Stimulated activated CD8-positive, alpha-beta memory T cell treated with anti-CD3 and anti-CD28 coated beads, Interleukin-12 subunit alpha, Interleukin-12 subunit beta, amount 100 ng/mL, for 24 hours (primary cell): Measurements from ENCODE around the gene CYB5R3.

Experiments
- DNase-seq: peaks from one replicate; pipeline ENCODE4 v3.0.0-alpha.2; 2020; ENCODE audit errors: extremely low read depth

Gene CYB5R3

DNA sequence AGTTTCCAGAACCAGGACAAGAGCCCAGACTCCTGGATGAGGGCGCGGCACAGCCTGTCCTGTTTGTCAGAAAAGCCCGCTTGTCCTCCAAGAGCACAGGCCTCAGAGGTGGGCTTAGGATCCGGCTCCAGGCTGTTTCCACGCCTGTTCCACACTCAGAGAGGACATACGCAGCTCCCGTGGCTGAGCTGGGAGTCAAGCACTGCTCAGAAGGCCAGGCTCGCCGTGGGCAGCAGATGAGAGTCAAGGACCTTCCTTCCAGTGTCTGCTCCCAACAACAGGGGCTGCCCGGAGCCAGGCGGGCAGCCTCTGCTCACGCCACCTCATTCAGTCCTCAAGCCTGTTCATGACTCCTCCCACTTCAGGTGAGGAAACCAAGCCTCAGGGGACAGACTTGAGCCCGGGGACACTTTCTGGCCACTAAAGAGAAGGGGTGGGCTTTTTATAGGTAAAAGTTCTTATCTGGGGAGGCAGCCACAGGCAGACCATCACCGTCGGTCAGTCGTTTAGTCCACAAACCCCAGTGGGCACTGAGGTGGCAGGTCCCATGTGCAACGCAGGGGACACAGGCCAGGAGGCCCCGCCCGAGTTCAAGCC is 3.8 kb downstream of the CYB5R3 start:
- no peak for DNase-seq

DNA sequence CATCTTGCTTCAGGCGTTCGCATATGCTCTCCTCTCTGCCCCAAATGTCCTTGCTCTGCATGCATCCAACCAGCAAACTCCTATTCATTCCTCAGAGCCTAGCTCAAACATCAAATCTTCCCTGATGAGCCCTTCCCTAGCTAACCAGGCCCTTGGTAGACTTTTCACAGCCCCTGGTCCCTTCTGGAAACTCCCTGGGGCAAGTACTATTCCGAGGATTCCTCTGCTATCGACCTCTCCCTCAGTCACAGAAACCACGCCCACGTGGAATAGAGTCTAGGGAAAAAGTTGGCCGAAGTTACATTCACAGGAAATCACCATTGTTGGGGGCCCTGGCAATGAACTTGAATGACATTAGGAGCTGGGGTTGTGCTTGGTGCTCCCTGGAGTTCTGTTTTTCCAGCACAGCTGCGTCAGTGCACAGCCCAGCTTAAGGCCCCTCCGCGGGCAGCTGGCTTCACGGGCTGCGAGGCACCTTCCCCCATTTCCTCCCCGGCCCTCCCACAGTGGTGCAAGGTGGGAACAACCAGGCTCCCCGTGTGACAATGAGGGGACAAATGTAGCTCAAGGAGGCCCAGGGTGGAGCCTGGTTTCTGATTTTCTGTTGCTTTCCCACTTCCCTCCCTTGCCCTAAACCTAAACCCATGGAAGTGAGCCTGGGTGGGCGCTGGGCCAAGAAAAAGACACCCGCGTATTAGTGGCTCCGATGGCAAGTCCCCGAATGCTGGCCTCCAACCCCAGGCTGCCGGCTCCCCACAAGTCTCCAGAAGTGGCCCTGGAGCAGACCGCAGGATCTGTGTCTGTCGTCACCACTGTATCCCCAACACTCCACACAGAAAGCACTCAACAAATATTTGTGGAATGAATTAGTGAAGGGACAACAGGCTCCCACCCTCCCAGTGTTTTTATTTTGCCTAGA is 4.5 kb downstream of the CYB5R3 start:
- DNase-seq: no peak

DNA sequence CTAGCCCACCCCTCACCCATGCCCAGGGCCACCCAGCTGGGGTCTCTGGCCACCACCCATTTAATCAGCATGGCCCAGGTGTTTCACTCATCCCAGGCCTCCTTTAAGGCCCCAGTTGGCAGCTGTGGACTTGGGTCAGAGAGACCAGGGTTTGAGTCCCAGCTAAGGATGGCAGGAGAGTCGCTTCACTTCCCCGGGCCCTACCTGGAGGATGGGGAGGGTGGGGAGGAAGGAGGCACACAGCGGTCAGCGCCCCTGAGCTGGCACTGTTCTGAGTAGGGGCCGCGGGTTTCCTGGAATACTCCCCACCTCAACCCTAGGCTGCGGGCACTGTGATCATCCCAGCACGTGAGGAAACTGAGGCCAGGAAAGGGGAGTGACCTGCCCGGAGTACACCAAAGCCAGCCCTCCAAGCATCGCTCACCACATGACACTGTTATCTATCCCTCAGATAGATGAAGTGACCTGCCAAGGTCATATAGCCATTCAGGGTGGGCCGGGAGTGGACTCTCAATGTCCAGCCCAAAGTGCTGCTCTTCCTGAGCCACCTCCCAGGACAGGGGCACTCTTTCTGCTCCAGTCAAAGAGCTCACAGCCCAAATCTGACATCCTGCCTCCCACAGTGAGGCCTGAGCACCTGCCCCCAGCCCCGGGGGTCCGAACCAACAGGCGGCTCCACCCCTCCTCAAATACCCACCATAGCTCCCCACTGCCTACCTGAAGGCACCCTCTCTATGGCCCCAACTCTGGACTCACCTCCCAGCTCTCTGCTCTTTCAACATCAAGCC is 5.4 kb downstream of the CYB5R3 start:
- DNase-seq: no peak

DNA sequence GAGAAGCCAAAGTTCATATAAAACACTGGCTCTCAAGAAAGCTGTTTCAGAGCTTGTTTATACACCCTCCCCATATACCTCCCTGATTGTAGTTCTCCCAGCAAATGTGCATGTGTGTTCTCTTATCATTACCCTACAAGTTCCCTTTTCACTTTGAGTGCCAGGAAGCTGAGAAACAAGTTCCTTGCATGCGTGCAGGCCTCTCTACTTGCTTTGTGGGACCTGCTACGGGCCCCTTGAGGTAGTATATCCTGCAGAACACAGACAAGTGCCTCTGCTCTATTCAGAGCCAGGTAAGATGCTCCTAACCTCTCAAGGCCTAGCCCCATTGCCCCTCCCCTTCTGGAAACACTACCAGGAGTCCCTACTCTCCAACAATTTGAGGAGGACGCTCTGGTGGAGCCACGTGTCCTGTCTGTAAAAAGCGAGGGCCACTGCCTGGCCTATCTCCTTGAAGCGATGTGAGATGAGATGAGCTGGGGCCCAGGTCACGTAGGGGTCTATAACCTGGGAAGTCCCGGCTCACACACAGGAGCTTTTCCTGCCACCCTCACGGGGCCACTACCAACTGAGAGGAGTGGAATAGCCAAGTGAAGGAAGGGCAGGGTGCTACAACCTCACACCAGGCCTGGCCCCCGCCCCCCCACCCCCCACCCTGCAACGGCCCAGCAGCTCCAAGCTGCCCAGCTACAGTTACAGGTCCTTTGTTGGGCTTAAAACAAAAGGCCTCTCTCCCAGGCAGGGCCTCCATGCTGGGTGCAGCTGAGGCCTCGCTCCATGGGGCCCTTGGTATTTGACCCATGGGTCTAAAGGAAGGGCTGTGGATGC is 6.2 kb downstream of the CYB5R3 start:
- no peak for DNase-seq

DNA sequence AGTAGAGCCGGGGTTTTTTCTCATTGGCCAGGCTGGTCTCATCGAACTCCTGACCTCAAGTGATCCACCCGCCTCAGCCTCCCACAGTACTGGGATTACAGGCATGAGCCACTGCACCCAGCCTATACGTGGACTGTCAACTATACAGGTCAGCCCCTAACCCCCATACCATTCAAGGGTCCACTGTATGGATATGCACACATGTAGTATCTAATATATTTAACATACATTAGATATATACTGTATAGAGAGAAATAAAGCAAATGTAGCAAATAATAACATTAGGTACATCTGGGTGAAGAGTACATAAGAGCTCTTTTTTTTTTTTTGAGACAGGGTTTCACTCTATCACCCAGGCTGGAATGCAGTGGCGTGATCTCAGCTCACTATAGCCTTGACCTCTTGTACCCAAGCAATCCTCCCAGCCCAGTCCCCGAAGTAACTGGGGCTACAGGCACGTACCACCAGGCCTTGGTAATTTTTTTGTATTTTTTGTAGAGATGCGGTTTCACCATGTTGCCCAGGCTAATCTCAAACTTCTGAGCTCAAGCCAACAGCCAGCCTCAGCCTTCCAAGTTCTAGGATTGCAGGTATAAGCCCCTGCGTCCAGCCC is 7.3 kb downstream of the CYB5R3 start:
- no peak for DNase-seq

DNA sequence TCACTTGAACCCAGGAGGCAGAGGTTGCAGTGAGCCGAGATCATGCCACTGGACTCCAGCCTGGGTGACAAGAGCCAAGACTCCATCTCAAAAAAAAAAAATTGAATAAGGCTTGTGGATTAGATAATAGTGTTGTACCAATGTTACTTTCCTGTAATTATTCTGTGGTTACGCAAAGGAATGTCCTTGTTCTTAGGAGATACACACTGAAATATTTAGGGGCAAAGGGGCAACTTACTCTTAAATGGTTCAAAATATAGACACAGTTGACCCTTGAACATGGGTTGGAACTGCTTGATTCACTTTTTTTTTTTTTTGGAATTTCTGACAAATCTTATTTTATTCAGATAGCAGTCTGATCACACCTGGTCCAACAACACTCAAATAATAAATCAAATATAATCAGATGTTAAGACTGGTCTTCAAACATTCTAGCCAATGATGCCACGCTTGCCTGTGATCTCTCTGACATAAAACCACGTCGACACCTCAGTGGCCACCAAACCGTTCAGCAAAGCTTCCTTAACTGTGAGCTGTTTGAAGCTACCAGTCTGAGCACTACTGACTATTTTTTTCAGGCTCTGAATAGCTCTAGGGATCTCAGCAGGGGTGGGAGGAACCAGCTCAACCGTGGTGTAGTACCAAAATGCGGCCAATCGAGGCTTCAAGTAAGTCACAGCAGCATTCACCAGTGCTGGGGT is 9.5 kb downstream of the CYB5R3 start:
- DNase-seq: no peak

DNA sequence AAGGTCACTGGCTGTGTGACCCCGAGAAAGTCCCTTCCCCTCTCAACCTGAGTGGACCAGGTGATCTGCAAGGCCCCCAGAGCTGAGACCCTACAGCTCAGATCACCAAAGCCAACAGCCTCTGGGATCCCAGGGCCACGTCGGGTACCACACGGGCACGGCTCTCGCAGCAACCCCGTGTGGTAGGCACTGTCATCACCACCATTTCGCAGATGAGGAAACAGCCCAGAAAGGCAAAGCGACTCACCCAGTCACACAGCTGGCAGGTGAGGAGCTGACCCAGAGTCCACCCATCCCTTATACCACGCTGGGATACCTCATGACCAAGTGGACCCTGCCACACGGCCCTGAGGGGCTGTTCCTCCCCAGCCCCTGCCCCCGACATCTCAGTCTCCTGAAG is 11.6 kb downstream of the CYB5R3 start:
- no peak for DNase-seq

DNA sequence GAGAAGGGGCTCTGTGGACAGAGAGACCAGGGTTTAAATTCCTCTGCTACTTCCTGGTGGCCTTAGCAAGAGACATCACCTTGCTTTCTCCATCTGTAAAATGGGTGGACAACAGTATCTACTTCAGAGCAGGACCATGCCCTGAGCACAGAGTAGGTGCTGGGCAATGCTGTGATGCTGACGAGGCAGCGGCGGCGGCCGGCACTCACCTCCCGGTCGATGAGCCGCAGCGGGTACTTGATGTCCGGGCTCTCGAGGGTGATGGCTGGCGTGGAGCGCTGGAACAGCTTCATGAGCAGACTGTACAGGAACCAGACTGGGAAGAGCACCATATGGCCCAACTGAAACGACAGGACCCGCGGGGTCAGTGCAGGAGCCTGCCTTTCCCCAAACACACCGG is 12.7 kb downstream of the CYB5R3 start:
- DNase-seq: no peak

DNA sequence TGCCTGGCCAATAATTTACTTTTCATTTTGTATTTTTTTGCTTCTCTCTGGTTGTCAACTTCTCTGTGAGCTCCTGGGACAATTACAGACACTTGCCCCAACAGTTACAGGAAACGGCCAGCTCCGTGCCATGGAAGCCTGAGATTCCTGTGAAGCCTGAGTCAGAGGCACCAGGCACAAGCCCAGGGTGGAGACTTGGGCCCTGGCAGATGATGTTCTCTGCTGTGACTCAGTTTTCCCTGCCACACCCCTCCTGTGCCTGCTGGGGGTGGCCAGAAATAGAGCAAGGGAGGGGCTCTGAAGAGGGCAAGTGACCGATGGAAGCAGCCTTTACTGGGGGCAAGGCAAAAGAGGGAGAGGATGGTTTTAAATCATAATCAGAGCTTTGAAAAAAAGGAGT is 13.7 kb downstream of the CYB5R3 start:
- no peak for DNase-seq

DNA sequence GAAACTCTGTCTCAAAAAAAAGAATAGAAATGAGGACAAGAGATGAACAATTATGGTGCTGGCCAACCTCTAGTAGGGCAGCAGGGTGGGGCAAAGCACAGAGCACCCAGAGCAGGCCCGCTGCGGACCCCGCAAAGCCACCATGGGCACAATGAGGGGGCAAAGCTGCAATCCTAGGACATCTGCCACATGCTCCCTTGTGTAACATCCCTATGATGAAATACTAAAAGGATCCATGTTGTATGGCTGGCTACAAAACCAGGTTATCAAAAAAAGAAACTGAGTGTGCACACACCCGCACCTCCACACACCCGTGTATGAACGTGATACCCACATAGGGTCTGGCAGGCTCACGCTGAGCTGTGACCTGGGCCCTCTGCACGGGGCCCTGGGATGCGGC is 16.2 kb downstream of the CYB5R3 start:
- no peak for DNase-seq

DNA sequence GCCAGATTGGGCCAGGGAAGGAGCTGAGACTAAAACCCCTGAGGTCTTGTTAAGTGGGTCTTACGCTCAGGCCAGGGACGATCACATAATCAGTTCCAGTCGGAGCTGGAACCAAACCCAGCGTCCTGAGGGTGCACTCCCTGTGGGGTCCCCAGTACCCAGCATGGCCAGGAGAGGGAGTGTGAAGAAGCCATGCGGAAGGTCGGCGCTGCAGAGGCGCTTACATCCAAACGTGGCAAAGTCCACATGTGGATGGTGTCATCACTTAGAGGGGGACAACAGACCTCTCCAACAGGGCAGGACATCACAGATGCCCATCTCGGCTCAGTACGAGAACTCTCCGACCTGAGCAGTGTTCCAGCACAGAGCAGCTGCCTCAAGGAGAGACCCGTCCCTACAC is 17.1 kb downstream of the CYB5R3 start:
- no peak for DNase-seq

DNA sequence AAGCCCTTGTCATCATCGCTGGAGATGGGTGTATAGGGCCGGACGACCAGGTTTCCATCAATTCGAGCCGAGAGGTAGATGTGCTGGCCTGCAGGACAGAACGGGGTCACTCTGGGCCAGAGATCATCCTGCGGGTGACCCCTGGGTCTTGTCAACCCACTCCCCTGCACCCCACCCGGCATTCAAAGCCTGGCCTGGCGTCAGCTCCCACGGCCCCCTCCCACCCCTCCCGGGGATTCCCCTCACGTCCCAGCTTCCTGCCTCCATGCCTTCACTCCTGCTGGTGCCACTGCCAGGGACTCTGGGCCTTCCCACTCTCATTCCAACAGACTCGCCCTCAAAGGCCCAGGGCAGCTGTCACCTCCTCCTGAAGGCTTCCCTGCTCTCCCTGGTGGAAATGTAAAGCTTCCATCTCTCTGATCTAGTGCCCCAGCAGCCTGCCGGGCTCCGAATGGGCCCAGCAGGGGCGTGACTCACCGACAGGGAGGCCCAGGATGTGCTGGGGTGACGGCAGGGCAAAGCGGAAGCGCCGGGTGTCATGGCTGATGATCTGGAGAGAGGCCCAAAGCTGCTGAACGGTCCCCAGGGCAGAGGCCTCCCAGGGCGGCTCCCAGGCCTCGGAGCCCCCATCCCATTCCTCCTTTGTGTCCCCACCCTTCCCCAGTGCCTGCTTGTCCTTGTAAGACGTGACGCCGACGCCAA is 18.1 kb downstream of the CYB5R3 start:
- no peak for DNase-seq

DNA sequence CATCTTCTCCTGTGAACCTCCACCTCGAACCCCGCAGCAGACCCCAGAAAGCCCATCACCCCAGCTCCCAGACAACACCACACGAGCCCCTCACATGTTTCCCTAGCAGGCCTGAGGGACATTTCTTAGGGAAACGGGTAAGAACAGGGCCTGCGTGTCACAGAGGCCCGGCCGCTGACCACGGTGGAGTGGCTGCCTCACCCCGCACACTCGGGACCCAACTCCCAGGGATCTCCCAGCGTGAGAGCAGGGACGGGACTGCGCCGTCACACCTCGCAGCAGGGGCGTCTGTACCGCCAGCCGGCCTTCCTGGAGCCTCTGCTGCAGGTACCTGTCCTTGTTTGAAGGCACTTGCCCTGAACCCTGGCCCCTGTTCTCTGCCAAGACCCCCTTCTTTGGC is 19.0 kb downstream of the CYB5R3 start:
- no peak for DNase-seq

DNA sequence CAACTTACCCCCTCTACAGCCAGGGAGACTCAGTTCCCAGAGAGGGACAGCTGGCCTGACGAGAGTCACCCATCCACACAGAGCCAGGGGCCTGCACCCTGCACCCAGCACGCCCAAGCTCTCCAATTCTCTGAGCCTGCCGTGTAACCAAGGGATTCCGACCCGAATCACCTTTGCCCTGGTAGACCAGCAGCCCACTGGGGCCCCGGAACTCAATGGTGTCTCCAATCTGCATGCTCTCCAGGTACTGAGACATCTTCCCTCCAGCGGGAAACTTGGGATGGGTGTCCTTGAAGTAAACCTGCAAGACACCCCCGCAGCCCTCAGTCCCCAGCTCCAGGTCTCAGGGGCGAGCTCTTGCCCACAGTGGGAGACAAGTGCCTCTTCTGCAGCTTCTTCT is 21.2 kb downstream of the CYB5R3 start:
- DNase-seq: no peak

DNA sequence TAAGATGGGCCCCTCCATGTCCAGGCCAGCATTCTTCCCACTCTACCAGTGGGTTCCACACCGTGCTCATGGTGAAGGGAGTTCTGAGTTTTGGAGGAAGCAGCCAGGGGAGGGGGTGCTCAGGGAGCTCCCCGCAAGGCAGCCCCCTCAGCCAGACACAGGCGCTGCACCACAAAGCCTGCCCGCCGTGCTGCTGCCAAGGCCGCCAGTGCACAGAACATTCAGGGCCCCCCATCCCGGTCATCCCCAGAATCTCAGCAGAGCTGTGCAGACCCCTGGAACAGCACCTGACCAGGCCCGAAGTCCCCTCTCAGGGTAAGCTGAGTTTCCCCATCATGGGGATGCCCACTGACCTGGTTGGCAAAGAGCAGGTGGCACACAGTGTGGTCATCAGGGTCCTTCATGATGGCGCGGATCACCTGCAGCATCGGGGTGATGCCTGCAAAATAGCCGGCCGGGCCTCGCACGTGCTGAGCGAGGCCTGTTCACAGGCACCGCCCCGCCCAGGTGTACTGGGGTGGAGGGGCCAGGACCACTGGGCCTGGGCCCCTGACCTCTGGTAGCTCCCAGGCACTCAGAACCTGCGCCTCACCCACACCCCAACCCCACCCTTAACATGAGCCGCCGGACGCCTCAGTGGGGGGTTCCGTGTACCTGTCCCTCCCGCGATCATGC is 22.1 kb downstream of the CYB5R3 start:
- no peak for DNase-seq

DNA sequence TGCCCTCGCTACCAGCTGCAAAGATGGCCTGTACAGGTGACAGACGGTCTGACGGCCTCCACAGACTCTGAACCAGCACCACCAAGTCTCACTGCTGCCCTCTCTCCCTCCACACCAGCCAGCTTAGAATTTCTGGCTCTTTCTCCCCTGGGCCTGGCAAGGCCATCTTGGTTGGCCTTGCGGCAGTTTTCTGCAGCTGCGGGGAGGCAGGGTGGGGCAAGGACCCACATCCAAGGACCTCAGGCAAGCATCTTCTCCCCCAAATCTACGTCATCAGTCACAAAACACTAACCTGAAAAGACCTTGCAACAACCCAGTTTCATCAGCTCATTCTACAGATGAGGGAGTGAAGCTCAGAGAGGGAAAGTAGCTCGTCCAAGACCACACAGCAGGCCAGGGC is 22.8 kb downstream of the CYB5R3 start:
- DNase-seq: no peak

DNA sequence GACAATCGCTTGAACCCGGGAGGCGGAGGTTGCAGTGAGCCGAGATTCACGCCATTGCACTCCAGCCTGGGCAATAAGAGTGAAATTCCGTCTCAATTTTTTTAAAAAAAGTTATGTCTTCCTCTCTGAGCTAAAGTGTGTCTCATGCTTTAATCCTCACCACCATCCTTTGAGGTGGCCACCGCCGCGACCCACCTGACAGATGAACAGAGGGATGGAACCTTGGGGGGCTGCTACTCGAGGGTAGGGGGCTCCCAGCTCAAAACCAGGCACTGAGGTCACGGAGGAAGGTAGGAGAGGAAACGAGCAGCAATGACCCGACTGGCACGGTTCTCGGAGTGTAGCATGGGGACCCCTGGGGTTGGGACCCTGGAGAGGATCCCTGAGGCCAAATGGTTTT is 23.8 kb downstream of the CYB5R3 start:
- DNase-seq: no peak

DNA sequence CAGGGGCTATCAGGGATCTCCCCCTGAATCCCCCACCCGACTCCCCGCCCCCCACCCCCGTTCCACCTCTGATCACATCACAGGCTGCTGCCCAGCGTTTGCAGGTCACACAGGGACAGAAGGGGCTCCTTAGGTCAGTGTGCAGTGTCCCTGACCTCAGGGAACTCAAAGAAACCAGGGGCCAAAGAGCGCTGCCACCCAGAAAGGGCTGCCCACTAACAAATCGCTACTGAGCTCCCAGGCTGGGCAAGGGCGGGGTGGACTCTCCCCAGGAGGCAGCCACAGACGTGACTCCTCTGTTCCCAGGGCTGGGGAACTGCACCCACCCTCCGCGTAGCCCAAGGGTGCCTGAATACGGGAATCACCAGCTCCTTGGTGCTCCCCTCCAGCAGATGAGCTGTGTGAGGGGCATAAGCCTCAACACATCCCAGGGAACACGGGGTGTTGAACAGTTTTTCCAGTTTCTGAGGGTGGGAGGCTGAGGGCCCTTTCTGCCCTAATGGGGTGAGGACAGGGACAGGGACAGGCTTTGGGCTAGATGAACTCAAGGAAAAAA is 24.6 kb downstream of the CYB5R3 start:
- DNase-seq: no peak

DNA sequence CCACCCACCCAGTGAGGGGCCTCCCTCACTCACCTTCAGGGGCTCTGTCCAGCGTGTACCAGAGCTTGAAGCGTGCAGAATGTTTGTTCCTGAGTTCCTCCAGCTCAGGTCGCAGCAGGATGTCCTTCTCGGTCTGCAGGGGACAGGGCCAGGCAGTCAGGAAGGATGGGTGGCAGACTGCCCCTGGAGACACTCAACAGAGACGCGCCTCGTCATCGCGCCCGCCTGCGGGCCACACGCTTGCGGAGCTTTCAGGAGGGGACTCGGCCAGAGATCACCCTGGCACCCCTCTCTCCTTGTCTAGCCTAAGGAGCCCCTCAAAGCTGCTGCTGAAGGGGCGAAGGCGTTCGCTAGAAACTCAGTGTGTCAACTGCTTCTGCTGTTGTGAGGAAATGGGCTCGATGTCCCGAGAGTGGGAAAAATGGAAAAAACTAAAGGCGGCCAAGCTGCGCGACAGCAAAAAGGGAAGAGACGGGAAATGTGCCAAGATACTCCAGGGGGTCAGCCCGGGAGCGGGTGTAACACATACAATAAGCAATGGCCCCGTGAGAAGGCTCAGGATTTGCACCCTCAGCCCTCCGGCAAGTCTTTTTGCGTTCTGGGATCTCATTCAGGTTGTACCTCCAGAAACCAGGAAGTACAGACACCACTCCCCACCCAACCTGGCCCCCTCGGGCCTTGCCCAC is 25.3 kb downstream of the CYB5R3 start:
- no peak for DNase-seq
